Measurements from ENCODE around the gene REV1. TPM values are rescaled to one million over a fixed set of nuclear protein-coding genes. Genes with fewer than 3 reads are reported as not detected.

The REV1 gene
- total RNA-seq, 2 donors from 2014 or later = 49.5 to 63.5 TPM

GRCh38 chr2:99399063-99399462 lies 90.8 kb downstream of the REV1 start:
- Histone ChIP-seq H3K4me1 (replicated peaks) (no peaks in the 10 kb centered on the region), H3K27me3 (replicated peaks; ENCODE audit: insufficient read depth) (no peaks in the 10 kb centered on the region), H3K4me3 (no peak overlapping the region), H3K36me3 (peaks cover 0 to 5% of the 10 kb centered on the region in 2 donors), H3K27ac (no peak overlapping the region), H3K9me3 (no peaks in the 10 kb centered on the region)
- intact Hi-C loops (cut with DNase I) = no loop called here
- TF ChIP-seq POLR2AphosphoS5 (IDR thresholded peaks at IDR 0.05) (no peak), POLR2A (IDR thresholded peaks at IDR 0.05) (no peak), CTCF (IDR thresholded peaks at IDR 0.05) (no peak)
- WGBS = 49% methylated on average over 5 of the region's 5 CpGs
- DNase-seq (ENCODE audit: low spot score) = peak; percentile 28

GRCh38 chr2:99398303-99398702 lies 91.5 kb downstream of the REV1 start:
- no peaks in the 10 kb centered on the region for H3K9me3 ChIP-seq
- H3K4me3 ChIP-seq = no peak overlapping the region
- no peaks in the 10 kb centered on the region for H3K27me3 ChIP-seq (replicated peaks; ENCODE audit: insufficient read depth)
- H3K36me3 ChIP-seq = peaks cover 0 to 5% of the 10 kb centered on the region in 2 donors
- H3K27ac ChIP-seq = no peak overlapping the region
- DNase-seq (ENCODE audit: low spot score) = no peak
- no peak for TF ChIP-seq POLR2A (IDR thresholded peaks at IDR 0.05)
- no peak for TF ChIP-seq CTCF (IDR thresholded peaks at IDR 0.05)
- no peak for TF ChIP-seq POLR2AphosphoS5 (IDR thresholded peaks at IDR 0.05)
- no peaks in the 10 kb centered on the region for H3K4me1 ChIP-seq (replicated peaks)
- WGBS = 93% methylated on average over 5 of the region's 5 CpGs
- intact Hi-C loops (cut with DNase I) = no loop called here

- Histone ChIP-seq H3K36me3 (peaks cover 0 to 5% of the 10 kb centered on the region in 2 donors), H3K27me3 (replicated peaks; ENCODE audit: insufficient read depth) (no peaks in the 10 kb centered on the region), H3K4me1 (replicated peaks) (no peaks in the 10 kb centered on the region), H3K4me3 (no peak overlapping the region), H3K9me3 (no peaks in the 10 kb centered on the region), H3K27ac (peak overlapping the region in 1 of 2 donors; percentile 42)
- 67% methylated on average over 3 of the region's 3 CpGs for WGBS
- no peak for TF ChIP-seq POLR2AphosphoS5 (IDR thresholded peaks at IDR 0.05)
- TF ChIP-seq POLR2A (IDR thresholded peaks at IDR 0.05) = no peak
- TF ChIP-seq CTCF (IDR thresholded peaks at IDR 0.05) = no peak
- DNase-seq (ENCODE audit: low spot score) = no peak
- intact Hi-C loops (cut with DNase I) = no loop called here
Measured at GRCh38 chr2:99397266-99397920, 92.4 kb downstream of the REV1 start.

- Histone ChIP-seq H3K9me3 (no peaks in the 10 kb centered on the region), H3K36me3 (peaks cover 0 to 5% of the 10 kb centered on the region in 2 donors), H3K4me3 (no peak overlapping the region), H3K27me3 (replicated peaks; ENCODE audit: insufficient read depth) (no peaks in the 10 kb centered on the region), H3K27ac (peak overlapping the region in 1 of 2 donors; percentile 42), H3K4me1 (replicated peaks) (no peaks in the 10 kb centered on the region)
- no peak for DNase-seq (ENCODE audit: low spot score)
- TF ChIP-seq CTCF (IDR thresholded peaks at IDR 0.05) = no peak
- no peak for TF ChIP-seq POLR2A (IDR thresholded peaks at IDR 0.05)
- TF ChIP-seq POLR2AphosphoS5 (IDR thresholded peaks at IDR 0.05) = no peak
- intact Hi-C loops (cut with DNase I) = no loop called here
- 77% methylated on average over 3 of the region's 3 CpGs for WGBS
Measured at GRCh38 chr2:99395589-99396130, 94.2 kb downstream of the REV1 start.

- 93% methylated on average over 3 of the region's 3 CpGs for WGBS
- H3K27me3 ChIP-seq (replicated peaks; ENCODE audit: insufficient read depth) = no peaks in the 10 kb centered on the region
- no peaks in the 10 kb centered on the region for H3K4me1 ChIP-seq (replicated peaks)
- H3K27ac ChIP-seq = no peak overlapping the region
- TF ChIP-seq CTCF (IDR thresholded peaks at IDR 0.05) (no peak), POLR2A (IDR thresholded peaks at IDR 0.05) (no peak), POLR2AphosphoS5 (IDR thresholded peaks at IDR 0.05) (no peak)
- DNase-seq (ENCODE audit: low spot score) = no peak
- no peak overlapping the region for H3K4me3 ChIP-seq
- H3K36me3 ChIP-seq = no peaks in the 10 kb centered on the region
- no peaks in the 10 kb centered on the region for H3K9me3 ChIP-seq
- intact Hi-C loops (cut with DNase I) = no loop called here
Measured at GRCh38 chr2:99389946-99390345, 99.9 kb downstream of the REV1 start.
